Measurements from ENCODE around the gene THUMPD3. TPM values are rescaled to one million over a fixed set of nuclear protein-coding genes. Genes with fewer than 3 reads are reported as not detected.

Gene THUMPD3
- polyA plus RNA-seq, 4 donors, result 53.1 to 62.4 (median 54.7) TPM

DNA sequence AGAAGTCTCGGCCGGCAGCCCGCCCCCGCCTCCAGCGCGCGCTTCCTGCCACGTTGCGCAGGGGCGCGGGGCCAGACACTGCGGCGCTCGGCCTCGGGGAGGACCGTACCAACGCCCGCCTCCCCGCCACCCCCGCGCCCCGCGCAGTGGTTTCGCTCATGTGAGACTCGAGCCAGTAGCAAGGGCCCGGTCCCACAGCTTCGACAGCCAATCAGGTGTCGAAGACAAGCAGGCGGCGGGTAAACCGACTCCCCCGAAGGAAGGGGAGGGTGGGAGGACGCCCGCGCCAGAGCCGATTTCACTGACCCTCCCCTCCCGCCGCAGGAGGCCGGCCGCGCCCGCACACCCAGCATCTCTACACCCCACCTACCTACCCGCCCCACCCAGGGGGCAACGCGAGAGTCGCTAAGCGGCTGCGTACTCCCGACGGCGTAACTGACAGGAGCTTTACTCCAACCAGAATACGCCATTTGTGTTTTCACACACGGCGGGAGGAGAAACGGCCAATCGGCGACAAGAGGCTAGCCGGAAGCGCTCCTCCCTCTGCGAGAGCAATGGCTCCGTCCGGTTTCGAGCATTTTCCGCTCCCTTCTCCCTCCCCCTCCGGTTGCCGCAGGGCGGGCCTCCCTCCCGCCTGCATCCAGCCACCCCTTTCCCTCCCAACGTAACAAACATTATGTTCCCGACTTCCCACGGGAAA, 33.9 kb downstream of the THUMPD3 start:
- DNase-seq (ENCODE audit: low read depth in 4 of 4, low spot score in 3 of 4), result peak; percentile 95 to 98 (median 96)

DNA sequence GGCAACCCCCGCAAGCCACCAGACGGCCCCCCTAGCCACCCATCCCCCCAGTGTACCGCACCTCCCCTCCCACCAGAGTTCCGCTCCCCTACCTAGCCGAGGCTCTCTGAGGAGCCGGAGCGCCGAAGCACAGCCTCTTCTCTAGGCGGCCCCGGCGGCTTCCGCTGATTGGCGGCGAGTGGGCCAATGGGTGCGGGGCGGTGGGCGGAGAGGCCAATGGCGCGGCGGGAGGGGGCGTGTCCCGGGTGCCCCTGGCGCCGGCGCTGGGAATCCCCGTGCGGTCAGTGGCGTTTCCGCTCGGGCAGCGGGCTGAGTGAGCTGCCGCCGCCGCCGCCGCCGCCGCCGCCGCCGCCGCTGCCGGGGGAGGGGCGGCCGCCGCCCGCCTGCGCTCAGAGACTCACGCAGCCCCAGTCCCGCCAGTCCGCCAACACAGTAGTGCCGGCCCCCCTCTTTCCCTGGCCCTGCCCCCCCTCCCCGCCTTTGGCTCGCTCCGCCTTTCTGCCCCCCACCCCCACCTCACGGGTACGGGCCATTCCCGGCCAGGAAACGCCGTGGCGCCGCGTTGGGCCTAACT, 34.6 kb downstream of the THUMPD3 start, which contains the start of gene SETD5:
Gene SETD5 (plus strand): TSS at position 284 of the 574 bp plus-strand sequence. CDS start 31,324 bp downstream, outside the sequence.
- DNase-seq (ENCODE audit: low read depth in 4 of 4, low spot score in 3 of 4), result peak; percentile 89 to 94 (median 92)

DNA sequence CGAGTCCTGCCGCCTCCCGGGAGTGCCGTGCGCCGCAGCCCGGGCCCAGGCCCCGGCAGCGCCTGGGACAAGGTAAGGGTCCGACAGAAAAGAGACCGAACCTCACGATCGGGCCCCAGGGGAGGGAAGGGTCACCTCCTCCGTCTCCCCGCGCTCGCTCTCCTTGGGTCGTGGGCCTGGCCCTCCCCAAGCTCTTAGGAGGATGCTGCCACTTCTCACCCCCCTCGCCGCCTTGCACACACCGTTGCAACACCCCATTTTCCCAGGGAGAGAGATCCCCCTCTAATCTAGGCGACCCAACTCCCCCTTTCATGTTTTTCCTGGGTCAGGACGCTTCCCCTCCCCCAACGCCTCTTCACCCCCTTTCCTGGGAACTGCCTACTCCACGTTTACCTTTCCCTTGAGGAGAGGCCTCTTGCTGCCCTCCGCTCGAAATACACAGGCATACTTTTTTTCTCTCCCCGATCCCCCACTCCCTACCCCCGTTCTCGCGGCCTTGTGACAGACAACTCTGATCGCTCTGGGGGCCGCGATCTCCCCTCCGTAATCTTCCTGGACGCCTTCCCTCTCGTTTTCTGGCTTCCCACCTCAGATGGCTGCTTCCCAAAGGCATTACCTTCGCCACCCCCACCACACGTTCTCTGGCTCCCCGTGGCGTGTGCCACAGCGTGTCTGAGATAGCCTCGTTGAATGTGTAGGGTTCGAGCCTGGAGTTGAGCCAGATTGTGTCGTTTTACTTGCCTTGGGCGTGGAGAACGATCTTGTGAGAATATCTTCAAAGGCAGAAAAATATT, 35.2 kb downstream of the THUMPD3 start:
- DNase-seq (ENCODE audit: low read depth in 4 of 4, low spot score in 3 of 4), result peak in 2 of 4 donors; percentile 23 to 48

DNA sequence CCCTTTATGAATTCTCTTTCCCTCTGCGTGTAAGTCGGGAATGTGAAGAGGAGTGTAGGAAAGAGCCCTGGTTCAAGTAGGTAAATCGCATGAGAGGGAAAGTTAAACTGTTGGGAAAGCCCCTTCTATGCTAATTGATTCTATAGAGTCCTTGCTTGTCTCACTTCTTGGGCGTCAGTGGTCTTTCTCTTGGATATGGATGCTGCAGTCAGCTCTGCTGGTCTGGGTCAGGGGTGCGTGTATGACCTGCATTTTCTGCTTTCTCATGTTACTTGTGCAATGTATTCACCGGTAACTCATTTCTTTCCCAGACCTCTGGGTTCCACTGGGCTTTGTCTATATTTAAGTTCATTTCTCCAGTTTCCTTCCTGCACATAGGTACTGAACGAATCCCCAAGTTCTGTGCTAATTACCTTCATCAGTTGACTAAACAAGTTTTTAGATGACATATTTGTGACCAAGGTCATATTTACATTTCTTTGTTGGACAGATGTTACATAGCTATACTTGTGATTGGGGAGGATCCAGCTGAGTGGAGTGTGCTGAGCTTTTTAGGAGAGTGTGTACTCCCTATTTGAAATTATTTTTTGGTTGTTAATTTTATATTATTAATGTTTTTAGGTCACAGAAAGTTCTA, 36.0 kb downstream of the THUMPD3 start:
- DNase-seq (ENCODE audit: low read depth in 4 of 4, low spot score in 3 of 4), result peak in 1 of 4 donors; percentile 27

DNA sequence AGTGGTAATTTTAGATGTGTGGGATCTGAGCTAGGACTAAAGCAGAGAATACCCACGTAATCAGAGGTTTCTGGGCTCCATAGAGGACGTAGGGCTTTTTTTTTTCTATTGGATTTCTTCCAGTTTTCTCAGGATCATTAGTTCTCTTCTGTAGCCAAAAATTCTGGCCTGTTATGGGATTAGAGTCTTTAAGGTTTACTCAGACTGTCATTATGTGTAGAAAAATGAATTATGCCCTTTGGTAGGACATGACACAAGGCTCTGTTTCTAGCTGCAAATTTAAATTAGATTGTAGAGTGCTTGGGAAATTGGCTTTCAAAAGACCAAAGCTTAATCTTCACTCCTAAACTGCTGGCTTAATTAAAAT, 36.5 kb downstream of the THUMPD3 start:
- DNase-seq (ENCODE audit: low read depth in 4 of 4, low spot score in 3 of 4), result no peak

DNA sequence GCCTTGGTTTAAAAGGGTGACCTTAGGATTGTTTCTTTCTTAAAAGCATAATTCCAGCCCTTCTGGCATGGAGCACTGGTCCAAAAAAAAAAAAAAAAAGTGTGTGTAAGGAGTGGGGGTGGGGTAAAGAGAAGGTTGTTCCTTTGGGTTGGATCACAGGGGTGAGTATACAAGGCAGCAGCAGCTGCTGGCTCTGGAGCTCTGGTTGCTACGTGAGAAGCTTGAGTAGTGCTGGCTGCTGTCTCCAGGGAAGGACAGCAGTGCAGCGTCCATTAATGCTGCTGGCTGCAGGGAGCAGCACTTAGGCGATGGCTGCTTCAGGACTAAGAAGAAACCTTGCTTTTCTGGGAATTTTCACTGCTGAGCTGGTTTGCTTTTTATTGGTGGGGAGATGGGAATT, 36.9 kb downstream of the THUMPD3 start:
- DNase-seq (ENCODE audit: low read depth in 4 of 4, low spot score in 3 of 4), result peak; percentile 60 to 77 (median 72)

DNA sequence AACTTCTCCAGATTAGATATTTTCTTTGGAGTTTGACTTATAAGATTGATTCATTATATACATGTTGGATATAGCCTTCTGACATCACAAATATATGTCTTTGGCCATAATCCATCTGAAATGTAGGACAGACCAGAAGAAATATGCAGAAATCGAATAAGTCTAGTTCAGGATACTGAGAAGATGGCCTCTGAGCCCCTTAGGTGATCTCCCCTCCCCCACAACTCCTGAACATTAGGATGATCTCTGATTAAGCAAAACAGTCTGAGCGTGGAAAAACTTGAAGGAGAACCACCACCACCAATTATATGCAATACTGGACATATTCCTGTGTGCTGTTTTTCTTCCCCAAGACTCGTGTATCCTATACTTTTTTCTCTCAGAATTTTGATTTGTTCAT, 37.8 kb downstream of the THUMPD3 start:
- DNase-seq (ENCODE audit: low read depth in 4 of 4, low spot score in 3 of 4), result no peak

DNA sequence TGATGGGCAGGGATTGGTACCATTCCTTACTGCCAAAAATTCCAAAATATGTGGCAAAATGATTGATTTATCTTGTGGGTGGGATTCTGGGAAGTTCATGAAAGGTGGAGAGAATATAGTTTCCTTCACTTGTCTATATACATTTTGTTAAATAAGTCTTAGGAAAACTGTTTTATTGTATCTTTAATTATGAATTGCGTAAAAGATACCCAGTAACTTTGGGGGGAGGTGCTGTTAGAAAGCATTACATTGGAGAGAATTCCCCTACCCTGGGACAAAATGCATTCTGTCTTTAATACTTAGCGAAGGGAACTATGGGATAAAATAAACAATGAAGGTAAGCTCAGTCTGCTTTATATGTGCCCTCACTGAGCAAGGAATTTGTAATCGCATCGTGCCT, 39.1 kb downstream of the THUMPD3 start:
- no peak for DNase-seq (ENCODE audit: low read depth in 4 of 4, low spot score in 3 of 4)

DNA sequence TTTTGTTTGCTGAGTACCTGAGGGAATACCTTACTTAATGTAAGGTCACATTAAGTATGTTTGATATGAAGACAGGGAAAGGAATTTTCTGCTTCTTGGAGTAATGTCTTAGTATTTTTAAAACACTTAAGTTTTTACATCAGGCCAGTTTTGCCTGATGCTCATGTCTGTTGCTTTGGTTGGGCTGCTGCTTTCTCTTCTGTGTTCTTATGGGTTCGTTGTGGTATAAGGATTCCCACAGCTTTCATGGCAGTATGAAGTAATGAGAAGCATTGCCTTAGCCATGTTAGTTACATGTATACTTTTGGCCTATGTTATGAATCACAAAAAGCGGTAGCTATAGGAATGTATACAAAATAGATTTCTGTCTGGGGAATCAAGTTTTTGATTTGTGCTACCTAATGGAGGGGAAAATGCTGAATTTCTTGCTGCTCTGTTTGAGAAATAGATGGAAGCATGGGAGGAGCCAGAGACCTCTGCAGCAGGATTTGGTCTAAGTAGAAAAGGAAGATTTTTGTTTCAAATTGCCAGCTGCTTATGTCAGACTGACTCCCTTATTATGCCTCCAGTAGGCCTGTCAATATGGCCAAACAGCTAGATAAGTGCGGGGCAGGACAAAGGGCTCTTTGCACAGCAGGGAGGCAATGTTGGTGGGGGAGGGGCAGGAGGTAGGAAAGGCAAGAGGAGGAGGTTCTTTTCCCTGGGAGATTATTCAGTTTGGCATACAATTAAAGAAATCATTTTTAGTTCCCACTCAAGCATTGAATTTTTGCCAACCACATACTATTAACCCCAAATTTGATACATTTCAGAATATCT, 39.8 kb downstream of the THUMPD3 start:
- DNase-seq (ENCODE audit: low read depth in 4 of 4, low spot score in 3 of 4), result no peak

DNA sequence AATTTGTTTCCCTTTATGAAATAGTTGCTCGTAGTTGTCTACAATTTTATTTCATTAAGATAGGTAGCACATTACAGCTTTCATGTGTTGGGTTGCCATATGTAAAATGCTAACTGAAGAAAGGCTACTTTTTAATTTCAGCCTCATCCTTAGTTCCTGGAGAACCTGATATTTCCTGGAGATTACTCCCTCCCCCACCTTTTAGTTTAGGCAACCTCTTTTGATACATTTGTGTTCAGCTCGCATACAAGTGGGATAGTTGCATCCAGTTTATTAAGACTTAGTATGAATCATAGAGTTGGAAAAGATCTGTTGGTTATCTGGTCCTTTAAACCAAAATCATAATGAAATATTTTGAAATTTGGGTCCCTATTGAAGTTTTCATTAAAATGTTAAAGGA, 40.6 kb downstream of the THUMPD3 start:
- no peak for DNase-seq (ENCODE audit: low read depth in 4 of 4, low spot score in 3 of 4)

DNA sequence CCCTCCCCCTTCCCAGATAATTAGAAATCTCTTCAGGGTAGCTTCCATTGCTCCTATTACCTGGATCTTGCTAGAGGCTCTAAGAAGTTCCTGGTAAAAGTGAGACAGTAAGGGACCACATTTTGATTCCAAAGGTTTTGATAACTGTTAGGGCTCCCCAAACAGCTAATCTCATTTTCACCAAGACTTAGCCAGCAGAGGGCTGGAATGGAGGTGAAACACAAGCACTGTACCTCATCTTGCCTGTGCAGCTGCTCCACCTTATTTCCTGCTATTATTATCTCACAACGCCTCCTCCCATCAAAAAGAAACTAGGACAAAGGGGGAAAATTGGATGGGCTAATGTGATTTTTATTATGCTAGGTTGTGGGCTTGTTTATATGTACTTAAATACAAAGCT, 41.8 kb downstream of the THUMPD3 start:
- no peak for DNase-seq (ENCODE audit: low read depth in 4 of 4, low spot score in 3 of 4)

DNA sequence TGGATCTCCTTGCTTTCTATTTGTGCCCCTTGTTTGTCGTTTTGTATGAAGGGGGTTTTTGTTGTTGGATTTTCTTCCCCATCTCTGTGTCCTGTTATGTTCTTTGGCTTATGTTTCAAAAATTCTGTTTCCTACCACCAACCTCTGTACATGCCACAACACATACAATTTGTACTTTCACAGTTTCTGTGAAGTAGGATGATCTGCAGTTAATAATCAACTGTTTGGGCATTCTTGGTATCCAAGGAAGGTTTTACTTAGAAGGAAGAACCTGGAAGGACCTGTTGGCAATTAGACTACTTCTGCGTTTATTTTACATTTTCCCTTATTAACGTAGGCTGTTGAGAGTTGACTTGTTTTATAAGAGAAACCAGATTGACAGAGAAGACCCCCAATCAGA, 42.9 kb downstream of the THUMPD3 start:
- DNase-seq (ENCODE audit: low read depth in 4 of 4, low spot score in 3 of 4), result no peak

DNA sequence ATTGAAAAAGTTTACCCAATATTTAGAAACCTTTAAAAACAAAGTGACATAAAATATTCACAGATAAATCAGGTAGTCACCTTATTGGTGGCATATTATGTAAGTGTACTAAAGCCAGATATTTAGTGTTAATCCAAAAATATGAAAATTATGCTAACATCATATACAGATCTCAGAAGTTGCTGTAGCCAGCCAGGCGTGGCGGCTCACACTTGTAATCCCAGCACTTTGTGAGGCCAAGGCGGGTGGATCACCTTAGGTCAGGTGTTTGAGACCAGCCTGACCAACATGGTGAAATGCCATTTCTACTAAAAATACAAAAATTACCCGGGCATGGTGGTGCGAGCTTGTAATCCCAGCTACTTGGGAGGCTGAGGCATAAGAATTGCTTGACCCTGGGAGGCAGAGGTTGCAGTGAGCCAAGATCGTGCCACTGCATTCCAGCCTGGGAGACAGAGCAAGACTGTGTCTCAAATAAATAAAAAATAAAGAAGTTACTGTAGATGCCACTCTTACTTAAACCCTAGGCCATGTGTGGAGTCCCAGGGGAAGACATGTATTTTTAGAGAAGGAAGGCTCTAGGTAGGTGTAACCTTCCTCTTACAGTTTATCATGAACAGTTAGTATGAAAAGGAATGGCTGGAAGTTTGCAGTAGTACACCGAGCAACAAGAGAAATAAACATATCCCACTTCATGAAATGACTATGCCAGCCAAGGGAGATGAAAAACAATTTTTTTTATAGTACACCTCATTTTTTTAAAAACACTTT, 44.2 kb downstream of the THUMPD3 start:
- no peak for DNase-seq (ENCODE audit: low read depth in 4 of 4, low spot score in 3 of 4)

DNA sequence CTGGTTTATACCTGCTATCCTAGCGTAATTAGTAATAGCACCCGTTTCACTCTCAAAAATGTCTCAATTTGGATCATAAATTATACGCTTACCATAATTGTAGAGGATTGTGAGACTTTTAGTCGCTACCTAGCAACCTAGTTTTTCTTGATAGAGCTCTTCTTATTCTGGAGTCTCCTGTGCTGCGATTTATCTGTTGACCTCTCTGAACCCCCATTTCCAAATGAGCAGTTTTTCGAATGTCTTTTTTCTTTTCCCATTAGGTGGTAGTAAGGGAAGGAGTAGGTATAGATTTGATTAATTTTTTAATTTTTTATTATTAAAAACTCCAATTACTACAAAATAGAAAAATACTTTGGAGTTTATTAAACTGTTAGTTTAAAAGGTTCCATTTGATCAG, 45.2 kb downstream of the THUMPD3 start:
- no peak for DNase-seq (ENCODE audit: low read depth in 4 of 4, low spot score in 3 of 4)

DNA sequence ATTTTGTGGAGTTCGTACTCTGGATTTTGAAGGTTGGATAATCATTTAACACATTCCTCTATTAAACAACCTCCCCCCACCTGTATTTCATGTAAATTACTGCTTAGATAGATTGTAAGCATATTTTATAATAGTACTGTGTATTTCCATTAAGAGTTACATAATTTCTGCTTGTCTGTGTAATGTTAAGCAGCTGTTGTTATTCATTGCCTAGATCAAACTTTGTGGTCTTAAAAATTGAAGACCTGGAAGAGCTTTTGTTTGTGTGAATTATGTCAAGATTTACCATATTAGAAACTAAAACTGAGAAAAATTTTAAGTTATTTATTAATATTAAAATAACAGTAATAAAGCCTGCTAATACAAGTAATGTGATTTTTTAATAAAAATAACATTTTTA, 45.7 kb downstream of the THUMPD3 start:
- DNase-seq (ENCODE audit: low read depth in 4 of 4, low spot score in 3 of 4), result no peak

DNA sequence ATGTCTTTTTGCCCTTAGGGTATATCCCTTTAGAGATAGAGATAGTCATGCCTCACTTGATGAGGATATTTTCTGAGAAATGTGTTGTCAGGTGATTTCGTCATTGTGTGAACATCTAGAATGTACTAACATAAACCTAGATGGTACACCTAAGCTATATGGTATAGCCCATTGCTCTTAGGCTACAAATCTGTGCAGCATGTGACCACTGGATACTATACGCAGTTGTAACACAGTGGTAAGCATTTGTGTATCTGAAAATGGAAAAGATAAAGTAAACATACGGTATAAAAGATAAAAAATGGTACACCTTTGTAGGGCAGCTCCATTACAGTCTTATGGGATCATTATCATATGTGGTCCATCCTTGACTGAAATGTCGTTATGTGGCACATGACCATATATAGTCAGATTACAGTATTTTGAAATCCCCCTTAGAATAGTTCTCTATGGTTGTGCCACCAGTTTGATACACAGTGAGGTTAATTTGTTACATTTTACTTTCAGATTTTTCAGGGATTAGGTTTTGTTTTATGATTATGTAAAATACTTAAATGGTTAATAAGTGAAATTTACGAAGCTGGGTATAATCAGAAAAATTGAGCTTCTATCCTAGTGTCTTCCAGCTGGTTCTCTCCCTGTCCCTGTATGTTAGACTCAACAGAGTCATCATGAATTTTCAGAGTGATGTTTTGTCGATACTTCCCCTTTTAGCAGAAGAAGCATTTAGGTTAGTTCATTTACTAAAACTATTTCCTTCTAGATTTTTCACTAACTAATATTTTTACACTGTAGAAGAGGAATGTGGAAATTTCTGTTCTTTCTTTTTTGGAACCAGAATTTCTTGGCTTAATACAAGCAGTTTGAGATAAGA, 47.4 kb downstream of the THUMPD3 start:
- DNase-seq (ENCODE audit: low read depth in 4 of 4, low spot score in 3 of 4), result no peak

DNA sequence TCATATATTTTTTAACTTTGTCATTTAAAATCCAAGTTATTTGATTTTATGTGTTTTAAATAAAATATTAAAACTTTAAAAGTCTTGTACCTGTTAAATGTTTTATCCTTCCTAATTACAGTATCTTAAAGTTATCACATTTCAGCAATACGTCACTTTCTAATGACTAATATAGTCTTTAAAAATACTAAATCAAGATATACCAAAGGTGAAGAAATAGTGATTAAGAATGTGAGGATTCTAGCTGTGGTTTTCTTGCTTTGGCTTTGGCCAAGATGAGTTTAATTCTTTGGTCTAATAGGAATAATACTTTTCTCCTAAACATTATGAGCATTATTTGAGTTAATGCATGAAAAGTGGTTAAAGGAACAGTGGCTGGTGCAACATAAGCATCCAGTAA, 48.4 kb downstream of the THUMPD3 start:
- no peak for DNase-seq (ENCODE audit: low read depth in 4 of 4, low spot score in 3 of 4)

DNA sequence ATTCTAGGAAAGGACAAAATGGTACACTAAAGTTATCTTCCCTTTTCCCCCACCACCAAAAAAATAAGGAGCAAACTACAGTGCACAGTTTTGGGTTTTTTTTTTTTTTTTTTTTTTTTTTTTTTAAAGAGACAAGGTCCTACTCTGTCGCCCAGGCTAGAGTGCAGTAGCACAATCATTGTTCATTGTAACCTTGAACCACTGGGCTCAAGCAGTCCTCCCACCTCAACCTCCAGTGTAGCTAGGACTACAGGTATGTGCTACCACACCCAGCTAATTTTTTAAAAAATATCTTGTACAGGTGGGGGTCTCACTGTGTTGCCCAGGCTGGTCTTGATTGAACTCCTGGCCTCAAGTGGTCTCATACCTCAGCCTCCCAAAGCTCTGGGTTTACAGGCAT, 49.4 kb downstream of the THUMPD3 start:
- no peak for DNase-seq (ENCODE audit: low read depth in 4 of 4, low spot score in 3 of 4)

DNA sequence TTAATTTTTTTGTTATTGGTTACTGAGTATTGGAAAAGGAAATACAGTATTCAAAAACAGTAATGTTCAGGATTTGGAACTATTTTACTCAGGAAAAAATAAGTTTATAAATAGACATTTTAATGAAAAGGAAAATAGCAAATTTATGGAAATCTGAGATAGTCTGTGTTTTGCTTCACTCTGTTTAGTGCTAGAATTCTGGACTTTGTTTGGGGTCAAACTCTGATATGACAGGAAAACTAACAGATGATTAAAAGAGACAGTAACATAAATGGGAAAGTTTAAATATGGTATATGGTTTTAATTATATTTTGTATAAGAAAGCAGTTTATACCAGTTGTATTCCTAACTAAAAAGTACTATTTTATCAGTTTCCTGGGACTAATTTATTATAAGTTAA, 52.0 kb downstream of the THUMPD3 start:
- no peak for DNase-seq (ENCODE audit: low read depth in 4 of 4, low spot score in 3 of 4)

Measured in right renal pelvis (tissue), 4 donors.